ENCODE data around the gene HAGH. TPM values are rescaled to one million over a fixed set of nuclear protein-coding genes. Genes with fewer than 3 reads are reported as not detected.

The HAGH gene
- total and polyA plus RNA-seq, 9 of the 15 experiments (the other 6 are each of a cell fraction or from before 2014, with no cell fraction given), result 0.46 to 35.1 (median 16.8) TPM

DNA sequence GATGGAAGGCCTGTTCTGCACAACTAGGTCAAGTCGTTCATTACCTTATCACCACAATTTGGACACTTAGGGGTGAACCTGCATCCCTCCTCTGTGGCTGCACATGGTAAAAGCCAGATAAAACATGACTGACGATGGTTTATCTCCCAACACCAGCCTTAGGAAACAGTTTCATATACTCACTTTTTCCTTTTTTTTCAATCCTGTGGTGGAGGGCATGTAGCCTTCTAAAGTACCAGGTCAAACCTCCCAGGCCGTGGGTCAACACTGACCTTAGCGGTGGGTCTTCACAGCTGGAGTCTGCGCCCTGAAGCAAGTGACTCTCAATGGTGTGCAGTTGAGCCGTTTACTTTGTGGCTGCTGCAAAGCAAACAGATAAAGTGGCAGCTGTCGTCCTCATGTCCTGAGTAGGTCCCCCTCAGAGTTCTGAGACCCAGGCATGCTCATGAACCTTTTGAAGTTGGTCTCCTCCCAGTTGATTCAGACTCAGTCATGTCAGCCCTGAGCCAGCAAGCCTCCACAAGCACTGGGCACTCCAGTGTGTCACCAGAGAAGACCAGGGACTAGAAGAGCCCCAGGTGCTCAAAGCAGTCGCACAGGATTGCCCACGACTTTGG, 6.3 kb upstream of the HAGH start (continued):
- TF ChIP-seq TAF1 (IDR thresholded peaks at IDR 0.05; ENCODE audit: control insufficient read depth, extremely low read depth, insufficient read depth, low read length, severe bottlenecking) (no peak), ZNF668 (CRISPR knock-in tag; IDR thresholded peaks at IDR 0.05) (no peak), CBX3 (IDR thresholded peaks at IDR 0.05; ENCODE audit: borderline replicate concordance in 1 of 2, low read length in 2 of 2) (peak in 1 of 2 experiments; percentile 91; a peak in 2 of 3 replicates), SMAD1 (IDR thresholded peaks at IDR 0.05; ENCODE audit: low read depth, low read length, partially characterized antibody) (no peak), SAFB2 (IDR thresholded peaks at IDR 0.05; ENCODE audit: borderline replicate concordance, low read depth, low read length, severe bottlenecking) (no peak), PRPF4 (IDR thresholded peaks at IDR 0.05; ENCODE audit: insufficient read depth, low read depth, low read length, poor library complexity, severe bottlenecking) (no peak), ZNF764 (CRISPR knock-in tag; IDR thresholded peaks at IDR 0.05; ENCODE audit: low read depth) (no peak), SRSF3 (IDR thresholded peaks at IDR 0.05; ENCODE audit: insufficient read depth, low read length) (no peak), RUNX1 (IDR thresholded peaks at IDR 0.05; ENCODE audit: low read depth) (peak; percentile 87; the same call in 1 of the 2 replicates), ZNF699 (CRISPR knock-in tag; IDR thresholded peaks at IDR 0.05; ENCODE audit: insufficient replicate concordance) (no peak), ZBTB12 (CRISPR knock-in tag; IDR thresholded peaks at IDR 0.05) (peak; percentile 52; the same call in 1 of the 2 replicates), ZNF324 (CRISPR knock-in tag; IDR thresholded peaks at IDR 0.05) (no peak), NR3C1 (CRISPR knock-in tag; IDR thresholded peaks at IDR 0.05) (no peak), CLOCK (CRISPR knock-in tag; IDR thresholded peaks at IDR 0.05; ENCODE audit: borderline replicate concordance) (0 out of 2 replicates have a peak, but pooled peaks have one; percentile 75), ZNF449 (CRISPR knock-in tag; IDR thresholded peaks at IDR 0.05) (no peak), HIVEP1 (CRISPR knock-in tag; IDR thresholded peaks at IDR 0.05) (no peak), PTTG1 (tag; IDR thresholded peaks at IDR 0.05; ENCODE audit: low read depth) (no peak)
- TF ChIP-seq, protein P1, sequence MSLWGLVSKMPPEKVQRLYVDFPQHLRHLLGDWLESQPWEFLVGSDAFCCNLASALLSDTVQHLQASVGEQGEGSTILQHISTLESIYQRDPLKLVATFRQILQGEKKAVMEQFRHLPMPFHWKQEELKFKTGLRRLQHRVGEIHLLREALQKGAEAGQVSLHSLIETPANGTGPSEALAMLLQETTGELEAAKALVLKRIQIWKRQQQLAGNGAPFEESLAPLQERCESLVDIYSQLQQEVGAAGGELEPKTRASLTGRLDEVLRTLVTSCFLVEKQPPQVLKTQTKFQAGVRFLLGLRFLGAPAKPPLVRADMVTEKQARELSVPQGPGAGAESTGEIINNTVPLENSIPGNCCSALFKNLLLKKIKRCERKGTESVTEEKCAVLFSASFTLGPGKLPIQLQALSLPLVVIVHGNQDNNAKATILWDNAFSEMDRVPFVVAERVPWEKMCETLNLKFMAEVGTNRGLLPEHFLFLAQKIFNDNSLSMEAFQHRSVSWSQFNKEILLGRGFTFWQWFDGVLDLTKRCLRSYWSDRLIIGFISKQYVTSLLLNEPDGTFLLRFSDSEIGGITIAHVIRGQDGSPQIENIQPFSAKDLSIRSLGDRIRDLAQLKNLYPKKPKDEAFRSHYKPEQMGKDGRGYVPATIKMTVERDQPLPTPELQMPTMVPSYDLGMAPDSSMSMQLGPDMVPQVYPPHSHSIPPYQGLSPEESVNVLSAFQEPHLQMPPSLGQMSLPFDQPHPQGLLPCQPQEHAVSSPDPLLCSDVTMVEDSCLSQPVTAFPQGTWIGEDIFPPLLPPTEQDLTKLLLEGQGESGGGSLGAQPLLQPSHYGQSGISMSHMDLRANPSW (CRISPR knock-in tag; IDR thresholded peaks at IDR 0.05), result no peak

Measured in K562 (cell line).